Astrocyte of the cerebellum (primary cell): Measurements from ENCODE around the gene PROM1.

Source experiments
- DNase-seq: peaks from one replicate; pipeline ENCODE4 v3.0.0-alpha.2; 2011; ENCODE audit warnings: low read depth
- H3K4me3 ChIP-seq: 2 replicates; pipeline ENCODE4 v1.5.1; 2011; ENCODE audit warnings: mild to moderate bottlenecking, low read depth, low read length, moderate library complexity
- in situ Hi-C: cut with HindIII; loops from 2 replicates; pipeline ENCODE4 v1.10.0; 2017; ENCODE audit warnings: low sequenced_read_pairs
- TF ChIP-seq, protein P1 (sequence below): IDR thresholded peaks from 2 replicates; pipeline ENCODE4 v1.5.1; 2012; ENCODE audit warnings: low read length, low read depth, moderate library complexity, mild to moderate bottlenecking; ENCODE audit errors: missing control alignments

PROM1 gene

DNA sequence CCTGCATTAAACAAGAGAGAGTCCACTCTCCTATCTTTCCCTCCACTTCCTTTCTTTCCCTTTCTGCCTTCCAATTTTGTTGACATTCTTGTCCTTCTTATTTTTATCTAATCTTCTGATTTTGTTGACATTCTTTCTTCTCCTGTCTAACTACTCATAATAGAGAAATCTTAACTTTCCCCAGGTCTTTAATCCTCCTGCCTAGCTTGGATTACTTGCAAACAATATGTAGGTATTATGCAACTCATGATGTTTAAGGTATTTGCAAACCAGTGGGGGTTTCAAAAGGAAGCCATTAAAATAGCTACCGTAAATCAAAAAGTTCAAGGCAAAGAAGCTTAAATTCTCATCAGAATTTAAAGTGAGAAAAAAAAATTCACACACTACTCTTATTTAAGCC is 53.9 kb downstream of the PROM1 start:
- in situ Hi-C loops = no loop called here
- no peak overlapping the region for H3K4me3 ChIP-seq
- DNase-seq = no peak
- TF ChIP-seq, protein P1, sequence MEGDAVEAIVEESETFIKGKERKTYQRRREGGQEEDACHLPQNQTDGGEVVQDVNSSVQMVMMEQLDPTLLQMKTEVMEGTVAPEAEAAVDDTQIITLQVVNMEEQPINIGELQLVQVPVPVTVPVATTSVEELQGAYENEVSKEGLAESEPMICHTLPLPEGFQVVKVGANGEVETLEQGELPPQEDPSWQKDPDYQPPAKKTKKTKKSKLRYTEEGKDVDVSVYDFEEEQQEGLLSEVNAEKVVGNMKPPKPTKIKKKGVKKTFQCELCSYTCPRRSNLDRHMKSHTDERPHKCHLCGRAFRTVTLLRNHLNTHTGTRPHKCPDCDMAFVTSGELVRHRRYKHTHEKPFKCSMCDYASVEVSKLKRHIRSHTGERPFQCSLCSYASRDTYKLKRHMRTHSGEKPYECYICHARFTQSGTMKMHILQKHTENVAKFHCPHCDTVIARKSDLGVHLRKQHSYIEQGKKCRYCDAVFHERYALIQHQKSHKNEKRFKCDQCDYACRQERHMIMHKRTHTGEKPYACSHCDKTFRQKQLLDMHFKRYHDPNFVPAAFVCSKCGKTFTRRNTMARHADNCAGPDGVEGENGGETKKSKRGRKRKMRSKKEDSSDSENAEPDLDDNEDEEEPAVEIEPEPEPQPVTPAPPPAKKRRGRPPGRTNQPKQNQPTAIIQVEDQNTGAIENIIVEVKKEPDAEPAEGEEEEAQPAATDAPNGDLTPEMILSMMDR = no peak

DNA sequence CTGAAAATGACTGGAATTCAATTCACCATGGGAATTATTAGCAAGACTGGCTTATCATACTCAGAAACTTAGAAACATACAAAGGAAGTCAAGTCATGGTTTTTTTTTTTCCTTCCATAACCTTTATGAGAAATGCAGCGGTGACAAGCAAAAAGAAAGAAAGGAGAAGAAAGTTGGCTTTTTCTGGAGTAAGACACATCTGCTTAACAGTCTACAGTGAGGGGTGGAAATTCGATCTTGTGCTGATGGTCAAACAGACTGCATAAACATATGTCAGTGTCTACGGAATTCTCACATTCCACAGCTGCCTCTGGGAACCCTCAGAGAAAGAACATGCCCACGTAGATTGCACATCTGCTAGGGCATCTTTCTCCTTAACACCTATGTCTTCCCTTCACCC is 54.6 kb downstream of the PROM1 start:
- DNase-seq = peak; percentile 20
- H3K4me3 ChIP-seq = no peak overlapping the region
- TF ChIP-seq, protein P1 = no peak
- in situ Hi-C loops = no loop called here

DNA sequence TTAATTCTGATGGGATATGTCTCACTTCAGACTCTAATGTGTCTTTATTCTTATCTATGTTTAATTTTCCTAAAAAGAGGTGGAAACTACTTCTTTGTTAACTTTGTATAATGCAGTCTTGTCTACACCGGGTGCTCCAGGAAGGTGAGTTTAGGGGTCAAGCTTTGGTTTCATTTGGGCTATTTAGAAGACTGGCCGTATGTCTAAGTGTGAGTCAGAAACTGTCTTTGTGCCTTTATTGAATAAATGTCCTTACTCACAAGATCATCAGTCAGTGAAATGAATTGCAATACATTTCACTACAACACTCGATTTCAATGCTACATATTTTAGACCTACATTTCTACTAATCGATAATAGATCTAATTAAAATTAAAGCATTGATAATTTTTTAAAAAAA is 56.2 kb downstream of the PROM1 start:
- no peak overlapping the region for H3K4me3 ChIP-seq
- TF ChIP-seq, protein P1 = no peak
- in situ Hi-C loops = no loop called here
- no peak for DNase-seq

DNA sequence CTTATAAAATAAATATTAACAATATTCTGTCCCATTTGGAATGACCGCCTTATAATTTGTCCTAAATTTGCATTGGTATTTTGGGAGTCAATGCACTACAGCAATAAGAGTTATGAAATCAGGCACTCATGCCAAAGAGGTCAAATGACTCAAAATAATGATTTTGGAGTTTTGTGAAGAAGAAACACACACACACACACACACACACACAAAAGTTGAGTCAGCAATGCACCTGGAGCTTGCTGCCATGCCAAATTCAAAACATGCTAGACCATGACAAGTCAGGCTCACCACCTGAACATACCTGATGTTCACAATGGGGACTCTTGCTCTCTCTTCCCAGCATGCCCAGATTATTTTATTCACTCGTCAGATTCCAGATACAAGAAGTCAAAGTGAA is 56.7 kb downstream of the PROM1 start:
- DNase-seq = no peak
- in situ Hi-C loops = no loop called here
- no peak overlapping the region for H3K4me3 ChIP-seq
- TF ChIP-seq, protein P1 = no peak

DNA sequence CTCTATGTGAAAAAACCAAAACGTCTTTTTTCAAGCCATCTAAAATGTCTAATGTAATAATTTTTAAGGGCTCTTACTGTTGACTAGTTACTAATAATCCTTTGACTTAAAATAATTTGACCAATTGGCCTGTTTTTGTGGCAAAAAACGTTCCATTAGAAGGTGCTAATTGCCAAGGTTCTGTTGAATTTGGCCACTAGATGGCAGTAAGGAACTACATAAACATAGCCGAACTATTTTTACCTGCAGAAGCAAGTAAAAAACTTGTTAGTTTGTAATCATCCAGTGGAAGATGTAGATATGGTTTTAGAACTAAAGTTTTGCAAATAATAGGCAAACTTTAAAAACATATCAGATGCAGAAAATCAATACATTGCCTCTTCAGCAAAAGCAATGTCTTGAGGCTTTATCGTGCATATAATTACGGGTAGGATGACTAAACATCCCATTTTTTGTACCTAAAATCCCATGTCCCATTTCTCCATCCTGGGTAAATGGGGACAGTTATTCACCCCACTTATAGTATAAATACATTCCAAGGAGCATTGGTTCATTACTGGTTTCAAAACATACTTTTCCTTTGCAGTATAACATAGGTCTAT is 57.6 kb downstream of the PROM1 start:
- DNase-seq = peak; percentile 60
- H3K4me3 ChIP-seq = no peak overlapping the region

DNA sequence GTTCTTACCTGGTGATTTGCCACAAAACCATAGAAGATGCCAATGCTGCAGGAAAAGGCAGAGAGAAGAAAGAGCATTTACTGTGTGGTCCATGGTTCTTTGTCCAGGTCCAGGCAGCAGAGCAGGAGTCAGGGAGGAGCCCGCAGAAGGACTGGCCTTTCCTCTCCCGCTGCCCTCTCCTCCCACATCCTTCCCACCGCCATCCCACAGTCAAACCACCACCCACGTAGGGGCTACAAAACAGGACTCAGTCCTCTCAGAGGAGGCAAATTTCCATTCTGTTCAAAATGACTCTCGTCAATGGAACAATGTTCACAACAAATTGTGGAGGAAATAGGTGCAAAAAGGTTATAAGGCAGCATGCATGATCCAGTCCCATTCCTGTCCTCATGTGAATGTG is 58.6 kb downstream of the PROM1 start:
- TF ChIP-seq, protein P1 = no peak
- in situ Hi-C loops = no loop called here
- no peak overlapping the region for H3K4me3 ChIP-seq
- DNase-seq = no peak

More for the DNA sequence above, 57.6 kb downstream of the PROM1 start:
- in situ Hi-C loops = no loop called here
- TF ChIP-seq, protein P1 = peak; percentile 51
